HL-60 (cell line): ENCODE results near the gene FAF1.

Experiments
- CTCF ChIP-seq: IDR thresholded peaks from one replicate; pipeline ENCODE4 v1.5.1; 2011; ENCODE audit warnings: low read length, control low read depth, inconsistent platforms; ENCODE audit not compliant: insufficient read depth
- GABPA ChIP-seq: IDR thresholded peaks from 2 replicates; pipeline ENCODE4 v1.6.1; 2012; ENCODE audit warnings: low read depth
- POLR2AphosphoS5 ChIP-seq: IDR thresholded peaks from 2 replicates; pipeline ENCODE4 v1.6.1; 2012; ENCODE audit warnings: low read depth
- REST ChIP-seq: IDR thresholded peaks from 2 replicates; pipeline ENCODE4 v1.6.1; 2012; ENCODE audit warnings: low read depth; ENCODE audit not compliant: insufficient replicate concordance

DNA sequence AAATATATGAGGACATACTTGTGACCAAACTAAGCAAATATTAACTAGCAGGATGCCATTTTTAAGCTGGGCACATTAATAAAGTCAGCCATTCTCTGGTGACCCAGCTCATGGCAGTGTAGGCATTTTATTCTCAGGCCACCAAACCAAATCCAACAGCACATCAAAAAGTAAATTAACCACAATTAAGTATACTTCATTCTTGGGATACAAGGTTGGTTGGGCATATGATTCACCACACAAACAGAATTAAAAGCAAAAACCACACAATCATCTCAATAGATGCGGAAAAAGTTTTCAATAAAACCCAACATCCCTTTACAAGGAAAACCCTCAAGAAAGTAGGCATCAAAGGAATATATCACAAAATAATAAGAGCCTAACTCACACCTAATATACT is 101.3 kb downstream of the FAF1 start:
- TF ChIP-seq REST (no peak), CTCF (no peak), POLR2AphosphoS5 (no peak), GABPA (no peak)
